Keratinocyte (primary cell): ENCODE results near the gene OGFOD3. TPM values are rescaled to one million over a fixed set of nuclear protein-coding genes. Genes with fewer than 3 reads are reported as not detected.

Source experiments
- DNase-seq: peaks from one replicate; pipeline ENCODE4 v3.0.0-alpha.2; 2011; ENCODE audit warnings: low read depth, missing footprints, low spot score
- FAIRE-seq: peaks from 2 replicates; lab custom pipeline; 2011; peaks lifted over from hg19 to GRCh38; lab: Jason Lieb, UNC
- H2AFZ ChIP-seq: 2 replicates; pipeline ENCODE4 v1.6.0; 2012; ENCODE audit warnings: low read length, control low read depth, inconsistent platforms; ENCODE audit not compliant: control insufficient read depth
- H3K27ac ChIP-seq: 2 replicates; pipeline ENCODE4 v1.5.1; 2011; ENCODE audit warnings: low read length; ENCODE audit not compliant: control insufficient read depth, insufficient read depth
- H3K27me3 ChIP-seq: 3 replicates; pipeline ENCODE4 v1.6.0; 2011; ENCODE audit warnings: low read length; ENCODE audit not compliant: control insufficient read depth, insufficient read depth; ENCODE audit errors: extremely low read depth
- H3K36me3 ChIP-seq, 2 experiments: 2 replicates in 1 of 2; 3 replicates in 1 of 2; pipeline ENCODE4 v1.5.1; 2011; ENCODE audit warnings: low read length in 2 of 2, mild to moderate bottlenecking in 1 of 2; ENCODE audit not compliant: control insufficient read depth in 2 of 2, insufficient read depth in 2 of 2; ENCODE audit errors: extremely low read depth in 1 of 2
- H3K4me1 ChIP-seq: 3 replicates; pipeline ENCODE4 v1.5.1; 2011; ENCODE audit warnings: low read length; ENCODE audit not compliant: control insufficient read depth, insufficient read depth; ENCODE audit errors: extremely low read depth
- H3K4me2 ChIP-seq: 3 replicates; pipeline ENCODE4 v1.6.0; 2011; ENCODE audit warnings: low read depth, low read length; ENCODE audit not compliant: control insufficient read depth, insufficient read depth; ENCODE audit errors: extremely low read depth
- H3K4me3 ChIP-seq, 3 experiments: fragments of 200-600 bp in 1 of 3; sonication (generic) in 1 of 3; 2 replicates in 2 of 3; 3 replicates in 1 of 3; pipeline ENCODE4 v1.5.1; 2011 to 2016; ENCODE audit warnings: low read length in 3 of 3, mild to moderate bottlenecking in 3 of 3, control low read depth in 2 of 3, inconsistent platforms in 1 of 3, low read depth in 1 of 3, mixed read lengths in 1 of 3, mixed run types in 1 of 3, moderate library complexity in 1 of 3; ENCODE audit not compliant: control insufficient read depth in 2 of 3, insufficient read depth in 2 of 3; ENCODE audit errors: extremely low read depth in 1 of 3
- H3K79me2 ChIP-seq: 2 replicates; pipeline ENCODE4 v1.6.0; 2012; ENCODE audit warnings: low read length; ENCODE audit not compliant: control insufficient read depth, insufficient read depth
- H3K9ac ChIP-seq: 3 replicates; pipeline ENCODE4 v1.6.0; 2011; ENCODE audit warnings: low read length; ENCODE audit not compliant: control insufficient read depth, insufficient read depth; ENCODE audit errors: extremely low read depth
- H3K9me1 ChIP-seq: 3 replicates; pipeline ENCODE4 v1.6.0; 2011; ENCODE audit warnings: low read length; ENCODE audit not compliant: control insufficient read depth, insufficient read depth; ENCODE audit errors: extremely low read depth
- H3K9me3 ChIP-seq: 2 replicates; pipeline ENCODE4 v1.5.1; 2012; ENCODE audit warnings: low read depth, low read length; ENCODE audit not compliant: control insufficient read depth
- H4K20me1 ChIP-seq: 3 replicates; pipeline ENCODE4 v1.6.0; 2011; ENCODE audit warnings: low read length; ENCODE audit not compliant: control insufficient read depth, insufficient read depth; ENCODE audit errors: extremely low read depth
- CTCF ChIP-seq, 3 experiments: IDR thresholded peaks in 1 of 3; conservative IDR thresholded peaks in 1 of 3; optimal IDR thresholded peaks in 1 of 3; 2 replicates in 2 of 3; 3 replicates in 1 of 3; pipeline versions ENCODE3 to v1.5.1; 2011; ENCODE audit warnings: low read length in 3 of 3, mild to moderate bottlenecking in 3 of 3, moderate library complexity in 2 of 3, control low read depth in 1 of 3, inconsistent platforms in 1 of 3; ENCODE audit not compliant: insufficient read depth in 2 of 3; ENCODE audit errors: extremely low read depth in 1 of 3
- EZH2 ChIP-seq: IDR thresholded peaks from one replicate; pipeline ENCODE4 v1.6.1; 2012; ENCODE audit warnings: inconsistent platforms, mild to moderate bottlenecking, low read length, moderate library complexity
- dilution Hi-C: fragments of 300-500 bp; cut with MboI; formaldehyde crosslinking; loops from one replicate; pipeline ENCODE4 v1.7.0; 2020; ENCODE audit warnings: low sequenced_read_pairs; ENCODE audit not compliant: extremely low pct_ligation_motif_present
- polyA plus RNA-seq, 5 experiments: library from polyadenylated mRNA; depleted of rRNA in 3 of 5; stranded (reverse) in 3 of 5; stranded (forward) in 1 of 5; unstranded in 1 of 5; fragments of >200 nt; gene quantifications; 1 replicate in 1 of 5; 2 replicates in 3 of 5; 3 replicates in 1 of 5; pipeline versions ENCODE4 v1.2.1 to v1.2.3, GENCODE V29; 2011 to 2012; ENCODE audit warnings: missing spikeins in 2 of 5, low read depth in 1 of 5, low replicate concordance in 1 of 5

The OGFOD3 gene
- polyA plus RNA-seq, 1 donor (not counting 4 experiments of a cell fraction or from before 2014, with no cell fraction given): 10.8 TPM

GRCh38 chr17:82424001-82424862 lies 5.8 kb upstream of the OGFOD3 start:
- dilution Hi-C loops: no loop called here
- H3K27me3 ChIP-seq: no peaks in the 10 kb centered on the region
- no peaks in the 10 kb centered on the region for H3K9me1 ChIP-seq
- DNase-seq (no peak), FAIRE-seq (no peak)
- peak overlapping the region; percentile 42 for H3K9ac ChIP-seq
- peaks cover 2% of the 10 kb centered on the region for H3K9me3 ChIP-seq
- TF ChIP-seq EZH2 (no peak), CTCF (optimal IDR thresholded peaks at IDR 0.05 in 1 of 3, IDR thresholded peaks at IDR 0.05 in 1 of 3, conservative IDR thresholded peaks at IDR 0.05 in 1 of 3; ENCODE audit: extremely low read depth in 1 of 3, insufficient read depth in 2 of 3, low read length in 3 of 3) (peak; percentile 52 to 87 (median 78))
- peak overlapping the region; percentile 66 for H3K4me2 ChIP-seq
- H4K20me1 ChIP-seq: no peaks in the 10 kb centered on the region
- H3K4me3 ChIP-seq: peak overlapping the region in 1 of 3 experiments; percentile 54
- H2AFZ ChIP-seq: no peak overlapping the region
- H3K4me1 ChIP-seq: peaks cover 6% of the 10 kb centered on the region
- no peak overlapping the region for H3K27ac ChIP-seq
- no peaks in the 10 kb centered on the region for H3K36me3 ChIP-seq
- no peaks in the 10 kb centered on the region for H3K79me2 ChIP-seq

- peak; percentile 9 for FAIRE-seq
- H2AFZ ChIP-seq: peak overlapping the region; percentile 45
- peaks cover 9% of the 10 kb centered on the region for H4K20me1 ChIP-seq
- no peak for DNase-seq
- peaks cover 2% of the 10 kb centered on the region for H3K9me3 ChIP-seq
- H3K4me2 ChIP-seq: peak overlapping the region; percentile 98
- peaks cover 4% of the 10 kb centered on the region for H3K79me2 ChIP-seq
- TF ChIP-seq CTCF (optimal IDR thresholded peaks at IDR 0.05 in 1 of 3, IDR thresholded peaks at IDR 0.05 in 1 of 3, conservative IDR thresholded peaks at IDR 0.05 in 1 of 3; ENCODE audit: extremely low read depth in 1 of 3, insufficient read depth in 2 of 3, low read length in 3 of 3) (no peak), EZH2 (no peak)
- H3K27me3 ChIP-seq: no peaks in the 10 kb centered on the region
- H3K9ac ChIP-seq: peak overlapping the region; percentile 90
- H3K9me1 ChIP-seq: no peaks in the 10 kb centered on the region
- H3K27ac ChIP-seq: no peak overlapping the region
- H3K36me3 ChIP-seq: no peaks in the 10 kb centered on the region
- H3K4me1 ChIP-seq: peaks cover 14% of the 10 kb centered on the region
- peak overlapping the region; percentile 66 to 92 (median 91) for H3K4me3 ChIP-seq
- dilution Hi-C loops: no loop called here
Observed at GRCh38 chr17:82419540-82419939, 1.2 kb upstream of the OGFOD3 start.
